Endothelial cell of umbilical vein (primary cell): ENCODE data around the gene DNAJC18. TPM values are rescaled to one million over a fixed set of nuclear protein-coding genes. Genes with fewer than 3 reads are reported as not detected.

Source experiments
- BruUV-seq: library from RNA; stranded (reverse); fragments of 400-500 nt; replicated peaks from 2 replicates; lab custom pipeline; 2021; lab: Mats Ljungman, UMichigan
- CTCF ChIA-PET: fragments of 300-600, 350-600 bp; sonication (Branson Sonifier 250); formaldehyde crosslinking; loops from one replicate; lab custom pipeline; 2021; ENCODE audit warnings: antibody characterized with exemption, inconsistent platforms; lab: Charles Lee
- POLR2A ChIA-PET: fragments of 300-600, 350-600 bp; sonication (Branson Sonifier 250); formaldehyde crosslinking; loops from one replicate; lab custom pipeline; 2021; ENCODE audit warnings: antibody characterized with exemption, inconsistent platforms; lab: Charles Lee
- DNase-seq: peaks from one replicate; pipeline ENCODE4 v3.0.0-alpha.2; 2011; ENCODE audit warnings: low read depth, low spot score
- FAIRE-seq: peaks from 2 replicates; lab custom pipeline; 2011; peaks lifted over from hg19 to GRCh38; lab: Jason Lieb, UNC
- H2AFZ ChIP-seq: 2 replicates; pipeline ENCODE4 v1.6.0; 2012; ENCODE audit warnings: low read depth, low read length, control low read depth, inconsistent platforms
- H3K27ac ChIP-seq: 2 replicates; pipeline ENCODE4 v1.5.1; 2011; ENCODE audit warnings: low read depth, mild to moderate bottlenecking, control low read depth, low read length, moderate library complexity; ENCODE audit not compliant: insufficient read depth
- H3K27me3 ChIP-seq, 2 experiments: 2 replicates each; pipeline versions ENCODE4 v1.6.0 to v1.6.1; 2011; ENCODE audit warnings: low read length in 2 of 2, mixed read lengths in 1 of 2; ENCODE audit not compliant: control insufficient read depth in 2 of 2, insufficient read depth in 2 of 2
- H3K36me3 ChIP-seq, 2 experiments: 2 replicates in 1 of 2; 3 replicates in 1 of 2; pipeline ENCODE4 v1.5.1; 2011; ENCODE audit warnings: low read length in 2 of 2, mild to moderate bottlenecking in 1 of 2, moderate library complexity in 1 of 2; ENCODE audit not compliant: control insufficient read depth in 2 of 2, insufficient read depth in 2 of 2; ENCODE audit errors: extremely low read depth in 1 of 2
- H3K4me1 ChIP-seq: 3 replicates; pipeline ENCODE4 v1.5.1; 2011; ENCODE audit warnings: mild to moderate bottlenecking, low read length; ENCODE audit not compliant: control insufficient read depth, insufficient read depth; ENCODE audit errors: extremely low read depth
- H3K4me2 ChIP-seq: 2 replicates; pipeline ENCODE4 v1.6.1; 2011; ENCODE audit warnings: low read length, control low read depth, mixed read lengths; ENCODE audit not compliant: insufficient read depth
- H3K4me3 ChIP-seq, 3 experiments: fragments of 200-600 bp in 1 of 3; sonication (generic), shearing (Covaris generic) in 1 of 3; replicated peaks in 1 of 3; 2 replicates each; pipeline ENCODE4 v1.5.1; 2011 to 2016; ENCODE audit warnings: control low read depth in 3 of 3, low read length in 3 of 3, mild to moderate bottlenecking in 2 of 3, inconsistent platforms in 1 of 3, low read depth in 1 of 3, moderate library complexity in 1 of 3; ENCODE audit not compliant: insufficient read depth in 1 of 3
- H3K79me2 ChIP-seq: 2 replicates; pipeline ENCODE4 v1.6.0; 2012; ENCODE audit warnings: low read length, inconsistent platforms; ENCODE audit not compliant: control insufficient read depth, insufficient read depth
- H3K9ac ChIP-seq: replicated peaks from 2 replicates; pipeline ENCODE3; 2011; ENCODE audit warnings: low read length, control low read depth; ENCODE audit not compliant: insufficient read depth; ENCODE audit errors: extremely low read depth
- H3K9me1 ChIP-seq: replicated peaks from 3 replicates; pipeline ENCODE4 v1.6.0; 2011; ENCODE audit warnings: mild to moderate bottlenecking, low read length; ENCODE audit not compliant: control insufficient read depth, insufficient read depth; ENCODE audit errors: extremely low read depth
- H3K9me3 ChIP-seq: replicated peaks from 2 replicates; pipeline ENCODE4 v1.5.1; 2012; ENCODE audit warnings: low read length, inconsistent platforms; ENCODE audit not compliant: control insufficient read depth, insufficient read depth
- H4K20me1 ChIP-seq: replicated peaks from 2 replicates; pipeline ENCODE3; 2011; ENCODE audit warnings: mild to moderate bottlenecking, low read length; ENCODE audit not compliant: control insufficient read depth, insufficient read depth; ENCODE audit errors: extremely low read depth
- CTCF ChIP-seq, 2 donors: IDR thresholded peaks; 1 replicate in 1 of 2; 2 replicates in 1 of 2; pipeline ENCODE4 v1.5.1; 2011; ENCODE audit warnings: low read length in 2 of 2, mild to moderate bottlenecking in 2 of 2, moderate library complexity in 2 of 2, control low read depth in 1 of 2, inconsistent platforms in 1 of 2, low read depth in 1 of 2; ENCODE audit not compliant: insufficient read depth in 1 of 2; ENCODE audit errors: extremely low read depth in 1 of 2
- EZH2 ChIP-seq: IDR thresholded peaks from 2 replicates; pipeline ENCODE4 v1.6.1; 2012; ENCODE audit warnings: borderline replicate concordance, low read depth, mild to moderate bottlenecking, moderate library complexity, low read length, inconsistent platforms; ENCODE audit not compliant: severe bottlenecking
- FOS ChIP-seq: IDR thresholded peaks from 2 replicates; pipeline ENCODE4 v1.6.1; 2011; ENCODE audit warnings: mild to moderate bottlenecking, low read length, moderate library complexity, borderline replicate concordance; ENCODE audit not compliant: insufficient read depth
- GATA2 ChIP-seq: IDR thresholded peaks from 2 replicates; pipeline ENCODE4 v1.7.0; 2011; ENCODE audit warnings: low read depth, mild to moderate bottlenecking, moderate library complexity, mixed read lengths, low read length; ENCODE audit not compliant: insufficient read length, insufficient read depth
- JUN ChIP-seq: IDR thresholded peaks from 2 replicates; pipeline ENCODE4 v1.6.1; 2011; ENCODE audit warnings: borderline replicate concordance, low read depth; ENCODE audit not compliant: insufficient read length, insufficient read depth
- MAX ChIP-seq: IDR thresholded peaks from 2 replicates; pipeline ENCODE4 v1.6.1; 2011; ENCODE audit not compliant: insufficient read depth, insufficient read length
- MYC ChIP-seq: IDR thresholded peaks from one replicate; pipeline ENCODE4 v1.6.1; 2011; ENCODE audit warnings: mild to moderate bottlenecking, low read depth, low read length
- POLR2A ChIP-seq: IDR thresholded peaks from 2 replicates; pipeline ENCODE4 v1.6.1; 2012; ENCODE audit warnings: low read depth, mild to moderate bottlenecking, control low read depth, low read length
- POLR2AphosphoS5 ChIP-seq: IDR thresholded peaks from 2 replicates; pipeline ENCODE4 v1.6.1; 2012; ENCODE audit warnings: low read depth, mild to moderate bottlenecking, control low read depth, low read length, moderate library complexity; ENCODE audit not compliant: insufficient read depth
- dilution Hi-C: fragments of 300-500 bp; cut with MboI; formaldehyde crosslinking; loops from one replicate; pipeline ENCODE4 v1.15.0; 2019; ENCODE audit warnings: low sequenced_read_pairs; ENCODE audit not compliant: extremely low pct_ligation_motif_present
- intact Hi-C: fragments of 100-400 bp; cut with micrococcal nuclease; formaldehyde crosslinking; loops from one replicate; pipeline ENCODE4 v1.10.0; 2022
- polyA plus RNA-seq, 4 experiments: library from polyadenylated mRNA; depleted of rRNA in 3 of 4; stranded (reverse) in 3 of 4; unstranded in 1 of 4; fragments of >200 nt; gene quantifications; 2 replicates each; pipeline versions ENCODE4 v1.2.1 to v1.2.3, GENCODE V29; 2011 to 2012; ENCODE audit warnings: missing spikeins in 1 of 4
- total RNA-seq: library from RNA; stranded (reverse); gene quantifications from 2 replicates; pipeline ENCODE4 v1.2.3, GENCODE V29; 2021

DNAJC18 gene
- total and polyA plus RNA-seq, 2 donors (not counting 3 experiments of a cell fraction or from before 2014, with no cell fraction given), result 23.2 to 52.6 TPM

- BruUV-seq, result no TSS peak
- Histone ChIP-seq H3K4me1 (peaks cover 13% of the 10 kb centered on the region), H3K9ac (no peak overlapping the region), H3K36me3 (no peaks in the 10 kb centered on the region), H3K9me1 (no peaks in the 10 kb centered on the region), H3K9me3 (no peaks in the 10 kb centered on the region), H3K4me3 (no peak overlapping the region), H3K27ac (no peak overlapping the region), H4K20me1 (no peaks in the 10 kb centered on the region), H3K79me2 (no peaks in the 10 kb centered on the region), H2AFZ (no peak overlapping the region), H3K4me2 (no peak overlapping the region), H3K27me3 (peaks cover 0 to under 1% of the 10 kb centered on the region in 2 experiments)
- ChIA-PET POLR2A (no interaction called here), CTCF (interaction anchor here (1.6 kb wide), 1 partner anchor 9 kb away, joined by 7 read pairs; no protein-coding TSS in a partner anchor)
- TF ChIP-seq EZH2 (no peak), MAX (no peak), GATA2 (no peak), MYC (no peak), FOS (no peak), CTCF (IDR thresholded peaks at IDR 0.05; ENCODE audit: extremely low read depth in 1 of 2, insufficient read depth in 1 of 2, low read depth in 1 of 2, low read length in 2 of 2) (no peak), JUN (no peak), POLR2A (no peak), POLR2AphosphoS5 (no peak)
- intact Hi-C loops, result loop anchor here (10.0 kb wide), 1 partner anchor 205 kb away; the partner anchor contains the start of gene SIL1
- DNase-seq, result no peak
- FAIRE-seq, result no peak
- dilution Hi-C loops, result no loop called here
Observed at GRCh38 chr5:139399501-139400121, 39.7 kb downstream of the DNAJC18 start.
